GM18951 (cell line): ENCODE measurements around the gene TRIP4.
"Not testable (repeated sequence)": the region's sequence is repeated elsewhere in the genome, so short reads cannot be mapped to it uniquely, and the experiment has no call there.

ENCODE experiments used
- POLR2A ChIP-seq: IDR thresholded peaks from 4 replicates; pipeline ENCODE4 v1.6.1; 2011; ENCODE audit warnings: mild to moderate bottlenecking; ENCODE audit not compliant: insufficient read length, insufficient read depth; ENCODE audit errors: extremely low read depth
- in situ Hi-C: fragments of 300-500 bp; cut with MboI; formaldehyde crosslinking; loops from one replicate; pipeline ENCODE4 v1.12.0; 2022; ENCODE audit warnings: low sequenced_read_pairs, mixed read lengths, inconsistent platforms; ENCODE audit not compliant: unreplicated experiment

TRIP4 gene

DNA sequence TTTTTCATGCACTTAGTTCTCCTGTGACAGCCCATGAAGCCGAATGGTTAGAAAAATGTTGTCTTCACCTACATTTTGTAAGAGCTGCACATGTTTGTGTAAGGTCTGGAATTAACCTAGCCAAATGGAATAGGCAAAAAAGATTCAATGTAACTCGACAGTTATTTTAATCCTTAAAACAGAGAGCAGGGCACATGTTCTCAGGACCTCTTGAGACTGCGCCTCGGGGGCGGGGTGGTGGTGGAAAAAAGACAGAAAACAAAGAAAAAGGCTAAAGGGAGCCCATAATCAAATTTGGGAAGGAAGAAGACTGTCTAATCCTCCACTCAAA is 31.0 kb upstream of the TRIP4 start:
- TF ChIP-seq POLR2A: no peak
- in situ Hi-C loops: no loop called here

DNA sequence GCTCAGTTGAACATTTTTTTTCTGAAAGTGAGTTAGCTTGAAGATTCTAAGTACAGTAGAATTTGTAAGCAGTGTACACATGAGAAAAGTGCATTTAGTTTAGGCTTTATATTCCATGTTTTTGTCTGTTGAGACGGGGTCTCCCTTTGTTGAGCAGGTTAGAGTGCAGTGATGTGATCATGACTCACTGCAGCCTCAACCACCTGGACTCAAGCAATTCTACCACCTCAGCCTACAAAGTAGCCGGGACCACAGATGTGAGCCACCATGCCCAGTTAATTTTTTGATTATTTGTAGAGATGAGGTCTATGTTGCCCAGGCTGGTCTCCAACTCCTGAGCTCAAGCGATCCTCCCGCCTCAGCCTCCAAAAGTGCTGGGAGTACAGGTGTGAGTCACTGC is 26.4 kb upstream of the TRIP4 start:
- TF ChIP-seq POLR2A: no peak
- in situ Hi-C loops: no loop called here

DNA sequence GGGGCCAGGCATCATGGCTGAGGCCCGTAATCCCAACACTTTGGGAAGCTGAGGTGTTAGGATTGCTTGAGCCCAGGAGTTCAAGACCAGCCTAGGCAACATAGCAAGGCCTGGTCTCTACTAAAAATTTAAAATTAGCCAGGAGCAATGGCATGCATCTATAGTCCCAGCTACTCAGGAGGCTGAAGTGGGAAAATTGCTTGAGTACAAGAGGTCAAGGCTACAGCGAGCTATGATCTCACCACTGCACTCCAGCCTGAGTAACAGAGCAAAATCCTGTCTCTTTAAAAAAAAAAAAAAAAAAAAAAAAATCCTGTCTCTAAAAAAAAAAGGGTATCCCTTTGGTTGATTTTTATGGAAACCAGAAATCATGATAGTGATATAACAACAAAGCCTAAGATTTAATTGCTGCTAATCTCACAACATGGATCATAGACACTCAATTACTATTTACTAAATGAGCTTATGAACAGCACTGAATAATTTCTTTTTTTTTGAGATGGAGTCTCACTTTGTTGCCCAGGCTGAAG is 18.5 kb upstream of the TRIP4 start:
- in situ Hi-C loops: no loop called here

DNA sequence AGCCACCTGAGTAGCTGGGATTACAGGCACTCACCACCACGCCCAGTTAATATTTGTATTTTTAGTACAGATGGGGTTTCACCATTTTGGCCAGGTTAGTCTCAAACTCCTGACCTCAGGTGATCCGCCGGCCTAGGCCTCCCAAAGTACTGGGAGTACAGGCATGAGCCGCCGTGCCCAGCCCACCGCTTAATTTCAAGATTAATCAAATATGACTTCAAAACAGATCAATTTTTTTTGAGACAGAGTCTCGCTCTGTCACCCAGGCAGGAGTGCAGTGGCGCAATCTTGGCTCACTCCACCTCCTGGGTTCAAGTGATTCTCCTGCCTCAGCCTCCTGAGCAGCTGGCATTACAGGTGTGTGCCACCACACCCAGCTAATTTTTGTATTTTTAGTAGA is 16.3 kb upstream of the TRIP4 start:
- in situ Hi-C loops: not testable (repeated sequence)

More for the DNA sequence above, 18.5 kb upstream of the TRIP4 start:
- TF ChIP-seq POLR2A: no peak

DNA sequence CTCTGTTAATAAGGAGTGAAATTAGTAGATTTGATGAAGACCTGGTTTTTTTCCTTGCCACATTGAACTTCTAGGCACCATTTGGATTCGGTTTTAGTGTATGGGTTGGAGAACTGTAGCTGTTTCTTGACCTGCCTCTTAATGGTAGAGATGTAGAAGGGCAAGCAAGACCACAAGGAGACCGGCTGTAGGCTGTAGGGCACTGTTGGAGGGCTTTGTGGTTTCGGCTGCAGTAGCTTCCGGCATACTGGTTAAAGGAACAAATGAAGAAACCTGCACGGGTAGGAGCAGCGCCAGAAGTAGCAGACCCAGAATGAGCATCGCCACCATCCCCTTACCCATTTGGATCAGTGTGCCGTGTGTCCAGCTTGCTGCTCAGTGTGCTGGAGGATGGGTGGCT is 14.3 kb upstream of the TRIP4 start:
- no peak for TF ChIP-seq POLR2A
- in situ Hi-C loops: no loop called here

DNA sequence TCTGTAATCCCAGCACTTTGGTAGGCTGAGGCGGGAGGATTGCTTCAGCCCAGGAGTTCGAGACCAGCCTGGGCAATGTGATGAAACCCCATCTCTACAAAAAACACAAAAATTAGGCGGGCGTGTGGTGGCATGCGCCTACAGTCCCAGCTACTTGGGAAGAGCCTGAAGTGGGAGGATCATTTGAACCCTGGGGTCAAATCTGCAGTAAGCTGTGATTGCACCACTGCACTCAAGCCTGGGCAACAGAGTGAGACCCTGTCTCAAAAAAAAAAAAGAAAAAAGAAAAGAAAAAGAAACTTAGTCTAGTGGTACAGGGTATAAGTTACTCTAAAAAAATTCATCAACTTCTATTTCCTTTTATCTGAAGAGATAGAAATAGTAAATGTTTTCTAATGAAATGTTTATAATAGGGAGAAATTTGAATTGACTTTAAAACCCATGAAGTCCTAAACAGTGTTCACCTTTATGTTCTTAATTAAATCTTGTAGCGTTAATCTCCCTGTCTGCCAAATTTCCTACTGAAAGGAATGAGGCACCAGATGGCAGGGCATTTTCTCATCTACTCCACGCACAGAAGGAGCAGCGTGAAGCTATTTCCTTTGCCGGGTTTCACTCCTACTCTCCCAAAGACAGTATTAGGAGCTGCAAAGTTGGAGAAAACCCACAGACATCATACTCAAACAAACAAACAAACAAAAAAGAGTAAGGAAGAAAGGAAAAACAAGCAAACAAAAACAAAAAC is 8.2 kb upstream of the TRIP4 start:
- in situ Hi-C loops: no loop called here
- TF ChIP-seq POLR2A: no peak

DNA sequence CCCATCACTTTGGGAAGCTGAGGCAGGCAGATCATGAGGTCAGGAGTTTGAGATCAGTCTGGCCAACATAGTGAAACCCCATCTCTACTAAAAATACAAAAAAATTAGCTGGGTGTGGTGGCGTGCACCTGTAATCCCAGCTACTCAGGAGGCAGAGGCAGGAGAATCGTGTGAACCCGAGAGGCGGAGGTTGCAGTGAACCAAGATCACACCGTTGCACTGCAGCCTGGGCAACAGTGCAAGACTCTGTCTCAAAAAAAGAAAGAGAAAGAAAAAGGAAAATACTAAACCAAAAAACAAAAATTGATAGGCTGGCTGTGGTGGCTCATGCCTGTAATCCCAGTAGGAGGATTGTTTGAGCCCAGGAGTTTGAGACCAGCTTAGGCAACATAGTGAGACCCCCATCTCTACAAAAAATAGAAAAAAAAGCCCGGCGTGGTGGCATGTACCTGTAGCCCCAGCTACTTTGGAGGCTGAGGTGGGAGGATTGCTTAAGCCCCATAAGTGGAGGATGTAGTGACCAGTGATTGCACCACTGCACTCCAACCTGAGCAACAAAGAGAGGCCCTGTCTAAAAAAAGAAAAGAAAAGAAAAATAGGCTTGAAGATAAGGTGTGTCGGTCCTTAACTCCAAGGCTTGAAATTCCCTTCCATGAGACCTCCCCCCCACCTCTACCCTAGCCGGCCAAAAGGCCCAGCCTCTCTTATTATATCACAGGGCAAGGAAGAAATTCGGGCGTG is 7.3 kb upstream of the TRIP4 start:
- in situ Hi-C loops: not testable (repeated sequence)

DNA sequence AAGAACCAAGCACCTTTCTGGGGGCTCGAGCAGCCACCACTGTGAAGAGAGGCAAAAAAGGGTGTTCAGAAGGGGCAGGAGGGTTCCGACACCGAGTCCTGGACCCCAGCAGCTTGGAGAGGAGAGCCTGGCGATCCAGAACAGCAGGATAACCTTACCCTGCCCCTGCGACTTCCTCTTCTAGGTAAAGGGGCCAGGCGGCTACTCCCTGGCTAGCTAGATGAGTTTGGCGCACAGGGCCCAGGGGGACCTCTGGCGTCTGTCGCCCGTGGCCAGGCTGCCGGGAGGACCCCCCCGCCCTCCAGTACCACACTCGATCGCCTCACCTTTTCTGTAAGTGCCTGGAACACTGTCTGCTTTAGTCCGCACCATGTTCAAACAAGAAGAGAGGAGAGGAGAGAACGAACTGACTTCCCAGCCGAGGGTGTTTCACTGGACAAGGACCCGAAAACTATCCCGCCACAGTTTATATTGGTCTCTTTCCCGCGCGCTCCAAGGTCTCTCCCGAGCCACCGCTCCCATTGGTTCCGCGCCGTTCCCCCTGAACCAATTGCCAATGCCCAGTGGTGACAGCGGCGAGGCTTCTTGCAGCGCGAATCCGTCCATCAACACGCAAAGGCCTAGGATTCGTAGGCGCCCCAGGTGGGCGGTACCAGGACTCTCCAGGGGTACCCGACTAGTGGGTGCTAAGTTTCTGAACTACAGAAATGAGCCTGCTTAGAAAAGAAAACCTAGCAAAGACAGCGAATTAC is 6.5 kb upstream of the TRIP4 start, which contains the start of gene PCLAF:
Gene PCLAF, minus strand, starts transcription at position 442 of the 752 bp plus-strand sequence. Its CDS starts 70 bp downstream, at position 372.
- in situ Hi-C loops: no loop called here
- peak; percentile 78 for TF ChIP-seq POLR2A

DNA sequence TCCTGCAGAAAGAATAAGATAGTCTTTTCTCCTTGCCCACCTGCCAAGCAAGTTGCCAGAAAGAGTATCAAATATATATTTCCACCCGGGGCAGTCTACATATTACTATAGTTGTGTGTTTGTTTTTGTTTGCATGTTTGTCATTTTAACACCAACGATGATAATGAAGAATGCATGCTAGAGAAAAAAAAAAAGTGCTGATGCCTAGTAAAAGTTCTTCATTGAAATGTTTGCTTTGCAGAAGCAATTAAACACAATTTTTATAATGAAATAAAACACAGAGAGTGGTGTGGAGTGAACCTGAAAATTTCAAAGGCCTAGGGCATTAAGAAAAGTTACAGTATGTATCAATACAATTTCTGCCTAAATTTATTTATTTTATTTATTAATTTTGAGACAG is 3.9 kb upstream of the TRIP4 start:
- in situ Hi-C loops: no loop called here
- no peak for TF ChIP-seq POLR2A

DNA sequence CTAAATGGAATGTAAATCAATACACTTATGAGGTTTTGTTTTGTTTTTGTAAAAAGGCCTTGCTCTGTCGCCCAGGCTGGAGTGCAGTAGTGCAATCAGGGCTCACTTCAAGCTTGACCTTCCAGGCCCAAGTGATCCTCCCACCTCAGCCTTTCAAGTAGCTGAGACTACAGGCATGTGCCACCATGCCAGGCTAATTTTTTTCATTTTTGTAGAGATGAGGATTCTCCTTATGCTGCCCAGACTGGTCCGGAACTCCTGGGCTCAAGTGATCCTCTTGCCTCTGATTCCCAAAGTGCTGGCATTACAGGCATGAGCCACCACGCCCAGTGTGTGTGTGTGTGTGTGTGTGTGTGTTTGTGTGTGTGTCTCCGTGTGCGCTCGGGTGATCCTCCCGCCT is 1.3 kb upstream of the TRIP4 start:
- in situ Hi-C loops: no loop called here
- no peak for TF ChIP-seq POLR2A

DNA sequence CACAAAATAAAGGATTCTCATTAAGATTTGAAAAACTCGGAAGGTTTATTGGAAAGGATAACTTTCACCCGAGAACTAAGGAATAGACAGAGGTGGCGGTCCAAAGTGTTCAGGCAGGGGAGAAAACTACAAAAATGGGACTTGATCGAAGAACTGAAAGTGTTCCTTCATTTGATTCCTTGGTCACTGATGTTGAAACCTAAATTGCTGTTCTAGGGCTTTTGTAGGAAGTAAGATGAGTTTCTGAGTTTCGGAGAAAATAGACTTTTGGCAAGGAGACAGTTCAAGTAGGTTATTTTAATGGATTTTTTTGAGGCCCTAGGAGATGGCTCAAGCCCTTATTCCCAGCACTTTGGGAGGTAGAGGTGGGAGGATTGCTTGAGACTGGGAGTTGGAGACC is 1.4 kb downstream of the TRIP4 start:
- in situ Hi-C loops: no loop called here
- TF ChIP-seq POLR2A: no peak

DNA sequence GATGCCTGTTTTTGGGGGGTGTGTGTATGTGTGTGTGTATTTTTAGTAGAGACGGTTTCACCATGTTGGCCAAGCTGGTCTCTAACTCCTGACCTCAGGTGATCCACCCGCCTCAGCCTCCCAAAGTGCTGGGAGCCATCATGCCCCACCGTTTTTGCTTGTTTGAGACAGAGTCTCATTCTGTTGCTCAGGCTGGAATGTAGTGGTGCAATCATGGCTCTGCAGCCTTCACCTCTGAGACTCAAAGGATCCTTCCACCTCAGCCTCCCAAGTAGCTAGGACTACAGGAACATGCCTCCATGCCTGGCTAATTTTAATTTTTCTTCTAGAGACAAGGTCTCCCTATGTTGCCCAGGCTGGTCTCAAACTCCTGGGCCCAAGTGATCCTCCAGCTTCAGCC is 4.8 kb downstream of the TRIP4 start:
- in situ Hi-C loops: not testable (repeated sequence)

DNA sequence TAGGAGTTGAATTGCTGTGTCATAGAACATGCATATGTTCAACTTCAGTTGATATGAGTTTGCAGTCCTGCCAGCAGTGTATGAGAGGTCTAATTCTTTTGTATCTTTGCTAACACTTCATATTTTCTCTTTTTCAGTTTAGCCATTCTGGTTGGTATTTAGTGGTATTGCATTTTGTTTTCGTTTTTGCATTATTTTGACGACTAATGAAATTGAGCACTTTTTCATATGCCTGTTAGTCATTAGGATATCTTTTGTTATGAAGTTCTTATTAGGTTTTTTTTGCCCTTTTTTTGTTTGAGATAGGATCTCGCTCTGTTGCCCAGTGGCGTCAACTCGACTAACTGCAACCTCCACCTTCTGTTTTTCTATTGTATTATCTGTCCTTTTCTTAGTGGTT is 9.2 kb downstream of the TRIP4 start:
- in situ Hi-C loops: no loop called here
- no peak for TF ChIP-seq POLR2A

DNA sequence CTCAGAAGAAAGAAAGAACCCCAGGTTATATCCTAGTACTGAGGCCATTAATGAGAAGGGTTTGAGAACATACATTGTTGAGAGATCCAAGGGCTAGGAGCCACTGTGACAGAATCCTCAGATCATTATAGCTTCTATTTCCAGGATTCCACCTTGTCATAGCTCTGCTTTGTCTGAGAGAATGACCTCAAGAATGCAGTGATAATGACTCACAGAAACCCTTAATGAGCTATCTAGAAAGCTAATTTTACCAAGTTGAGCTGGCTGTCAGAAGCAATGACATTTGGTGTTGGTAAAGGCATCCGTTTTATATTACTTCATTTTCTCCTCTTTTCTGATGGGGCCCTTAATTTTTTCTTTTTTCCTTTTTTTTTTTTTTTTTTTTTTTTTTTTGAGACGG is 10.9 kb downstream of the TRIP4 start:
- no peak for TF ChIP-seq POLR2A
- in situ Hi-C loops: no loop called here

DNA sequence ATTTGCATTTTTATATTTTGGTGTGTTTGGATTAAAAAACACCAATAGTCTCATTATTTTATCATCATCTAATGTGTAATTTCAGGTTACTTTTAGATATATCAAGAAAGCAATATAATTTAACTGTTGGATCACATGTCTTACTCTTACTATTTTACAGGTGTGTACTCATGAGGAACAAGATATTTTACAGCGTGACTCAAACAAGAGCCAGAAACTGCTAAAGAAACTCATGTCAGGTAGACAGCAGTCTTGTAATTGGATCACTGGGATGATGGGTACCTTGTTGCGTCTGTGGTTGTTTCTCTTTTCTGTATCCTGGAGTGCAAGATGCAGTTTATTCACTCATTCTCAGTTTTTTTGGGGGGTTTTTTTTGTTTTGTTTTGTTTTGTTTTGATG is 12.9 kb downstream of the TRIP4 start:
- no peak for TF ChIP-seq POLR2A
- in situ Hi-C loops: no loop called here
